B cell (primary cell): Measurements from ENCODE around the gene CAPNS2. TPM values are rescaled to one million over a fixed set of nuclear protein-coding genes. Genes with fewer than 3 reads are reported as not detected.

Experiments
- ATAC-seq: fragments of 200-7000 bp; cut with Tn5 transposase; one replicate; pipeline ENCODE4 v1.10.0; 2021; ENCODE audit warnings: low read depth, mild to moderate bottlenecking, moderate number of reproducible peaks, moderate library complexity
- CTCF ChIA-PET: fragments of 350-600 bp; sonication (Branson Sonifier 250); formaldehyde crosslinking; loops from one replicate; lab custom pipeline; 2021; ENCODE audit warnings: antibody characterized with exemption, inconsistent platforms; lab: Charles Lee
- POLR2A ChIA-PET: fragments of 350-600 bp; sonication (Branson Sonifier 250); formaldehyde crosslinking; loops from one replicate; lab custom pipeline; 2021; ENCODE audit warnings: antibody characterized with exemption; lab: Charles Lee
- DNase-seq: peaks from one replicate; pipeline ENCODE4 v3.0.0; 2013
- H2AFZ ChIP-seq: 2 replicates; pipeline ENCODE4 v1.6.1; 2012; ENCODE audit warnings: mild to moderate bottlenecking, low read depth, low read length; ENCODE audit not compliant: insufficient read depth, poor library complexity, severe bottlenecking
- H3K27ac ChIP-seq, 2 donors: 1 replicate in 1 of 2; 2 replicates in 1 of 2; pipeline ENCODE4 v1.5.1; 2012 to 2013; ENCODE audit warnings: low read length in 2 of 2, mild to moderate bottlenecking in 2 of 2, moderate library complexity in 1 of 2
- H3K27me3 ChIP-seq, 4 experiments: fragments of 200-600 bp in 1 of 4; sonication (generic) in 1 of 4; replicated peaks in 1 of 4; 1 replicate in 2 of 4; 2 replicates in 2 of 4; pipeline versions ENCODE4 v1.6.1 to v1.7.0; 2013 to 2016; ENCODE audit warnings: low read length in 3 of 4, mild to moderate bottlenecking in 2 of 4, mixed read lengths in 1 of 4, moderate library complexity in 1 of 4; ENCODE audit not compliant: insufficient read depth in 4 of 4, control insufficient read depth in 3 of 4; ENCODE audit errors: control extremely low read depth in 1 of 4
- H3K36me3 ChIP-seq, 2 experiments: replicated peaks in 1 of 2; 1 replicate in 1 of 2; 2 replicates in 1 of 2; pipeline versions ENCODE4 v1.6.1 to v1.7.1; 2013; ENCODE audit warnings: low read length in 1 of 2; ENCODE audit not compliant: insufficient read depth in 2 of 2, control insufficient read depth in 1 of 2; ENCODE audit errors: control extremely low read depth in 1 of 2, extremely low read depth in 1 of 2
- H3K4me1 ChIP-seq, 2 donors: fragments of 200-600 bp in 1 of 2; sonication (generic) in 1 of 2; 1 replicate in 1 of 2; 2 replicates in 1 of 2; pipeline versions ENCODE4 v1.5.1 to v1.6.1; 2013 to 2017; ENCODE audit warnings: low read length in 2 of 2; ENCODE audit not compliant: control insufficient read depth in 2 of 2, insufficient read depth in 2 of 2
- H3K4me2 ChIP-seq: replicated peaks from 2 replicates; pipeline ENCODE3; 2012; ENCODE audit warnings: mild to moderate bottlenecking, low read depth, low read length; ENCODE audit not compliant: poor library complexity, severe bottlenecking
- H3K4me3 ChIP-seq, 5 experiments: fragments of 200-600 bp in 1 of 5; sonication (generic) in 1 of 5; 1 replicate in 3 of 5; 2 replicates in 2 of 5; pipeline versions ENCODE4 v1.5.1 to v1.7.0; 2011 to 2016; ENCODE audit warnings: low read length in 4 of 5, mild to moderate bottlenecking in 4 of 5, low read depth in 2 of 5, control low read depth in 1 of 5, moderate library complexity in 1 of 5; ENCODE audit not compliant: insufficient read depth in 1 of 5; ENCODE audit errors: control extremely low read depth in 1 of 5, extremely low read depth in 1 of 5
- H3K79me2 ChIP-seq: fragments of 200-600 bp; sonication (generic); one replicate; pipeline ENCODE4 v1.6.0; 2016; ENCODE audit warnings: low read length; ENCODE audit not compliant: control insufficient read depth, insufficient read depth
- H3K9ac ChIP-seq: fragments of 200-600 bp; sonication (generic); 2 replicates; pipeline ENCODE4 v1.6.1; 2017; ENCODE audit warnings: mild to moderate bottlenecking, low read length, moderate library complexity
- H3K9me3 ChIP-seq, 3 donors: one replicate each; pipeline versions ENCODE4 v1.6.1 to v1.7.1; 2013; ENCODE audit warnings: low read length in 2 of 3; ENCODE audit not compliant: control insufficient read depth in 2 of 3, insufficient read depth in 1 of 3; ENCODE audit errors: control extremely low read depth in 1 of 3
- H4K20me1 ChIP-seq: 2 replicates; pipeline ENCODE4 v1.6.0; 2012; ENCODE audit warnings: mild to moderate bottlenecking, low read length; ENCODE audit not compliant: insufficient read depth, control insufficient read depth, poor library complexity, severe bottlenecking
- H3K27ac Mint-ChIP-seq: one replicate; pipeline ENCODE4 v1.8.0; 2021; ENCODE audit warnings: mixed read lengths
- H3K27me3 Mint-ChIP-seq: one replicate; pipeline ENCODE4 v1.8.0; 2021; ENCODE audit warnings: mixed read lengths
- H3K4me1 Mint-ChIP-seq: one replicate; pipeline ENCODE4 v1.8.0; 2021; ENCODE audit warnings: mixed read lengths
- H3K4me3 Mint-ChIP-seq: one replicate; pipeline ENCODE4 v1.8.0; 2021; ENCODE audit warnings: mixed read lengths
- H3K9me3 Mint-ChIP-seq: one replicate; pipeline ENCODE4 v1.8.0; 2022; ENCODE audit warnings: mixed read lengths; ENCODE audit not compliant: insufficient read depth
- EZH2 ChIP-seq: IDR thresholded peaks from 2 replicates; pipeline ENCODE4 v1.6.1; 2012; ENCODE audit warnings: borderline replicate concordance, low read depth, mild to moderate bottlenecking, moderate library complexity, low read length; ENCODE audit not compliant: insufficient read depth, poor library complexity, severe bottlenecking
- WGBS: methylation state at CpG from one replicate; pipeline ENCODE4 v1.1.5; 2013; ENCODE audit warnings: missing lambda C conversion rate; ENCODE audit not compliant: insufficient coverage; 5-methylcytosine and 5-hydroxymethylcytosine counted together
- intact Hi-C: fragments of 100-400 bp; cut with micrococcal nuclease; formaldehyde crosslinking; loops from one replicate; pipeline ENCODE4 v1.10.0; 2022
- polyA plus RNA-seq: library from polyadenylated mRNA; depleted of rRNA; stranded (reverse); fragments of >200 nt; gene quantifications from 2 replicates; pipeline ENCODE4 v1.2.3, GENCODE V29; 2012
- total RNA-seq, 2 donors: library from RNA; stranded (reverse); fragments of 120-200 nt in 1 of 2; gene quantifications; 1 replicate in 1 of 2; 2 replicates in 1 of 2; pipeline versions ENCODE4 v1.2.3 to v1.2.4, GENCODE V29; 2013 to 2022
- TF ChIP-seq, protein P1 (sequence below): fragments of 200-600 bp; IDR thresholded peaks from one replicate; pipeline ENCODE4 v1.8.0; 2022; ENCODE audit warnings: antibody characterized with exemption, mild to moderate bottlenecking

The CAPNS2 gene
- total and polyA plus RNA-seq, 2 donors (not counting 1 experiment from before 2014, with no cell fraction given) = not detected

DNA sequence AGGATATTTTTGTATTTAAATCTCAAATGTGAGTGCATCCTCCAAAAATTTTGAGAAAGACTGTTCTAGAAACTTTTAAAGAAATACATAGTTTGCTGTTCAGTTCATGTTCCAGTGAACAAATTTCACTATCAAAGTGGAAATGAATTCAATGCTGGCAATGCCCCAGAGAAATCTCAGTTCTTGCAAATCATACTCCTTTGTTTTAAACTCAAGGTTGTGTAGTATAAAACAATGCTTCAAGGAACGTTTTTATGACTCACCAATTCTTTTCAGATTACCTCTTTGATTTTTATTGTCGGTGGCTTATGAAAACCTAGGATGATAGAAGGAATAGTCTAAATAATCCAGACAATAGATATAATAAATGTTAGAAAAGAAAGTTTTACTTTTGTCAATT is 40.0 kb upstream of the CAPNS2 start:
- Mint-ChIP-seq H3K27ac (no peak overlapping the region), H3K4me1 (no peaks in the 10 kb centered on the region), H3K4me3 (no peak overlapping the region), H3K9me3 (peaks cover 3% of the 10 kb centered on the region), H3K27me3 (peaks cover 4% of the 10 kb centered on the region)
- Histone ChIP-seq H3K27me3 (no peaks in the 10 kb centered on the region), H4K20me1 (no peaks in the 10 kb centered on the region), H3K27ac (no peak overlapping the region), H3K9ac (no peak overlapping the region), H3K36me3 (no peaks in the 10 kb centered on the region), H3K4me1 (no peaks in the 10 kb centered on the region), H3K9me3 (peaks cover 0 to 1% (median 0%) of the 10 kb centered on the region in 3 donors), H3K79me2 (no peaks in the 10 kb centered on the region), H3K4me3 (no peak overlapping the region), H2AFZ (no peak overlapping the region), H3K4me2 (no peak overlapping the region)
- WGBS = no CpG with 5 or more reads among the region's 2 CpGs
- TF ChIP-seq EZH2 = no peak
- TF ChIP-seq, protein P1, sequence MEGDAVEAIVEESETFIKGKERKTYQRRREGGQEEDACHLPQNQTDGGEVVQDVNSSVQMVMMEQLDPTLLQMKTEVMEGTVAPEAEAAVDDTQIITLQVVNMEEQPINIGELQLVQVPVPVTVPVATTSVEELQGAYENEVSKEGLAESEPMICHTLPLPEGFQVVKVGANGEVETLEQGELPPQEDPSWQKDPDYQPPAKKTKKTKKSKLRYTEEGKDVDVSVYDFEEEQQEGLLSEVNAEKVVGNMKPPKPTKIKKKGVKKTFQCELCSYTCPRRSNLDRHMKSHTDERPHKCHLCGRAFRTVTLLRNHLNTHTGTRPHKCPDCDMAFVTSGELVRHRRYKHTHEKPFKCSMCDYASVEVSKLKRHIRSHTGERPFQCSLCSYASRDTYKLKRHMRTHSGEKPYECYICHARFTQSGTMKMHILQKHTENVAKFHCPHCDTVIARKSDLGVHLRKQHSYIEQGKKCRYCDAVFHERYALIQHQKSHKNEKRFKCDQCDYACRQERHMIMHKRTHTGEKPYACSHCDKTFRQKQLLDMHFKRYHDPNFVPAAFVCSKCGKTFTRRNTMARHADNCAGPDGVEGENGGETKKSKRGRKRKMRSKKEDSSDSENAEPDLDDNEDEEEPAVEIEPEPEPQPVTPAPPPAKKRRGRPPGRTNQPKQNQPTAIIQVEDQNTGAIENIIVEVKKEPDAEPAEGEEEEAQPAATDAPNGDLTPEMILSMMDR = no peak
- DNase-seq (no peak), ATAC-seq (no peak)
- ChIA-PET POLR2A (no interaction called here), CTCF (no interaction called here)
- intact Hi-C loops = no loop called here

DNA sequence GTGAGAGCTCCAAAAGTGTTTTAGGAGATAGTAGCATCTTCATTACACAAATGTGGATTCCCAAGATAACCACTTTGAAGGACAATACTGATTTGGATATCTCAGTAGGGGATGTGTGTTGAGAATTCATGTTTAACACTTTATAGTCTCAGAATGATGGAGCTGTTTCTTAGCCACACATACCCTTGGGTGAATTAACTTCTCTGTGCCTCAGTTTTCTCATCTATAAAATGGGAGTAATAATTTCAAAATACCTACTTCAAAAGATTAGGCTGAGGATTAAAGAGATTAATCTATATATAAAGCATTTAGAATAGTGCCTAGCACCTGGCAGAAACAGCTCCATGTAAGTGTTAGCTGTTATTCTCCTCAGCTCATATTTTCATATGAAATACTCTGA is 38.6 kb upstream of the CAPNS2 start:
- Histone ChIP-seq H3K4me1 (no peaks in the 10 kb centered on the region), H3K9ac (no peak overlapping the region), H3K4me3 (no peak overlapping the region), H3K4me2 (no peak overlapping the region), H3K27ac (no peak overlapping the region), H4K20me1 (no peaks in the 10 kb centered on the region), H2AFZ (no peak overlapping the region), H3K9me3 (no peaks in the 10 kb centered on the region), H3K27me3 (no peaks in the 10 kb centered on the region), H3K36me3 (no peaks in the 10 kb centered on the region), H3K79me2 (no peaks in the 10 kb centered on the region)
- CTCF ChIA-PET = interaction anchor here (0.6 to 1.1 kb wide), 3 partner anchors 13 to 18 kb away, joined by 3 to 6 read pairs (median 3); no protein-coding TSS in a partner anchor
- no peak for TF ChIP-seq EZH2
- TF ChIP-seq, protein P1 = no peak
- Mint-ChIP-seq H3K27ac (no peak overlapping the region), H3K4me3 (no peak overlapping the region), H3K27me3 (peaks cover 4% of the 10 kb centered on the region), H3K9me3 (no peaks in the 10 kb centered on the region), H3K4me1 (no peaks in the 10 kb centered on the region)
- intact Hi-C loops = no loop called here
- POLR2A ChIA-PET = no interaction called here
- DNase-seq (no peak), ATAC-seq (no peak)
